ENCODE results near the gene EEIG1. TPM values are rescaled to one million over a fixed set of nuclear protein-coding genes. Genes with fewer than 3 reads are reported as not detected.

EEIG1 gene
- total RNA-seq, 4 donors from 2014 or later, result 43.1 to 85.8 (median 59.5) TPM

DNA sequence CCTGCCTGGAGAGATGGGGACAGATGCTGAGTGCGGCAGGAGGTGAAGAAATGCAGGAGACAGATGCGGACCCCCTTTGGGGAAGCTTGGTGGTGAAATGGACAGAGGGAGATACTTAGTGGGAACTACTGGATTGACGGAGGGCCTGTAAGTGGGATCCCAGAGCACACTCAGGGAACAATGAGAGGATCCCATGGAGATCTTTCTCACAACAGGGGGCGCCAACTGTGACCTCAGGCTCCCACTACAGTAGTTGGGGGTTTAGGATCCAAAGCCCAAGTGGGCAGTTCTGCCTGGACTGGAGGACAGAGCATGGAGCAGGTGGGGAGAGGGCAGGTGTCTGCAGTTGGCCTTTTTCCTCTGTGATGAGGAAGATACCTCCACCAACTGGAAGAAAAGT is 46.5 kb downstream of the EEIG1 start:
- peaks cover 59% of the 10 kb centered on the region for H3K4me1 ChIP-seq

GRCh38 chr9:127931092-127931881 is 49.5 kb downstream of the EEIG1 start:
- no peak for DNase-seq (ENCODE audit: low spot score in 2 of 2)
- Histone ChIP-seq H3K27ac (no peak overlapping the region), H3K4me3 (peak overlapping the region; percentile 55), H3K27me3 (peaks cover 2% of the 10 kb centered on the region), H3K9me3 (no peaks in the 10 kb centered on the region), H3K36me3 (peaks cover 5% of the 10 kb centered on the region), H3K4me1 (peaks cover 63% of the 10 kb centered on the region)
- 34% methylated on average over 17 of the region's 18 CpGs for WGBS
- TF ChIP-seq, protein P1, sequence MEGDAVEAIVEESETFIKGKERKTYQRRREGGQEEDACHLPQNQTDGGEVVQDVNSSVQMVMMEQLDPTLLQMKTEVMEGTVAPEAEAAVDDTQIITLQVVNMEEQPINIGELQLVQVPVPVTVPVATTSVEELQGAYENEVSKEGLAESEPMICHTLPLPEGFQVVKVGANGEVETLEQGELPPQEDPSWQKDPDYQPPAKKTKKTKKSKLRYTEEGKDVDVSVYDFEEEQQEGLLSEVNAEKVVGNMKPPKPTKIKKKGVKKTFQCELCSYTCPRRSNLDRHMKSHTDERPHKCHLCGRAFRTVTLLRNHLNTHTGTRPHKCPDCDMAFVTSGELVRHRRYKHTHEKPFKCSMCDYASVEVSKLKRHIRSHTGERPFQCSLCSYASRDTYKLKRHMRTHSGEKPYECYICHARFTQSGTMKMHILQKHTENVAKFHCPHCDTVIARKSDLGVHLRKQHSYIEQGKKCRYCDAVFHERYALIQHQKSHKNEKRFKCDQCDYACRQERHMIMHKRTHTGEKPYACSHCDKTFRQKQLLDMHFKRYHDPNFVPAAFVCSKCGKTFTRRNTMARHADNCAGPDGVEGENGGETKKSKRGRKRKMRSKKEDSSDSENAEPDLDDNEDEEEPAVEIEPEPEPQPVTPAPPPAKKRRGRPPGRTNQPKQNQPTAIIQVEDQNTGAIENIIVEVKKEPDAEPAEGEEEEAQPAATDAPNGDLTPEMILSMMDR (IDR thresholded peaks at IDR 0.05), result no peak
- TF ChIP-seq POLR2A (IDR thresholded peaks at IDR 0.05) (no peak), EP300 (IDR thresholded peaks at IDR 0.05) (no peak), POLR2AphosphoS5 (IDR thresholded peaks at IDR 0.05) (no peak)

More for the DNA sequence above, 46.5 kb downstream of the EEIG1 start:
- H3K27me3 ChIP-seq, result no peaks in the 10 kb centered on the region
- WGBS, result 83% methylated on average over 4 of the region's 4 CpGs
- TF ChIP-seq, protein P1 (IDR thresholded peaks at IDR 0.05), result no peak
- TF ChIP-seq POLR2AphosphoS5 (IDR thresholded peaks at IDR 0.05), result no peak
- no peak for TF ChIP-seq EP300 (IDR thresholded peaks at IDR 0.05)
- no peak for TF ChIP-seq POLR2A (IDR thresholded peaks at IDR 0.05)
- no peak overlapping the region for H3K27ac ChIP-seq
- H3K9me3 ChIP-seq, result no peaks in the 10 kb centered on the region
- peaks cover 5% of the 10 kb centered on the region for H3K36me3 ChIP-seq
- no peak for DNase-seq (ENCODE audit: low spot score in 2 of 2)
- no peak overlapping the region for H3K4me3 ChIP-seq

Other genes with a start within 250 kb of the EEIG1 start
- 10 to 100 TPM; 16.1 to 24.3 (median 19.3) TPM for gene TOR2A, start 245.7 kb downstream of the EEIG1 start, total RNA-seq
- gene SH2D3C, start 202.3 kb downstream of the EEIG1 start, total RNA-seq, result 1 to 10 TPM; 3.4 to 8.9 (median 6.1) TPM
- gene CDK9, start 195.0 kb downstream of the EEIG1 start, total RNA-seq, result 100 to 1,000 TPM in 1 of 4 donors, 10 to 100 TPM in 3; 57.2 to 119 (median 72.7) TPM
- gene FPGS, start 178.1 kb downstream of the EEIG1 start, total RNA-seq, result 10 to 100 TPM; 22.9 to 50.3 (median 28.3) TPM
- 10 to 100 TPM; 17.2 to 38.7 (median 31.2) TPM for gene ENG, start 126.3 kb downstream of the EEIG1 start, total RNA-seq
- 10 to 100 TPM; 22.6 to 36.0 (median 26.0) TPM for gene AK1, start 103.3 kb downstream of the EEIG1 start, total RNA-seq
- 10 to 100 TPM; 41.6 to 50.5 (median 47.0) TPM for gene ST6GALNAC6, start 81.4 kb downstream of the EEIG1 start, total RNA-seq
- 10 to 100 TPM; 14.6 to 25.2 (median 20.2) TPM for gene ST6GALNAC4, start 63.9 kb downstream of the EEIG1 start, total RNA-seq
- 10 to 100 TPM in 1 of 4 donors, 1 to 10 TPM in 3; 5.8 to 14.7 (median 9.2) TPM for gene PIP5KL1, start 50.2 kb downstream of the EEIG1 start, total RNA-seq
- gene DPM2, start 43.1 kb downstream of the EEIG1 start, total RNA-seq, result 10 to 100 TPM; 19.4 to 39.7 (median 30.6) TPM
- 10 to 100 TPM in 3 of 4 donors, 1 to 10 TPM in 1; 9.6 to 14.7 (median 12.6) TPM for gene NAIF1, start 86.3 kb upstream of the EEIG1 start, total RNA-seq
- gene SLC25A25, start 87.2 kb upstream of the EEIG1 start, total RNA-seq, result 100 to 1,000 TPM in 1 of 4 donors, 10 to 100 TPM in 3; 37.9 to 106 (median 66.5) TPM
- gene PTGES2, start 146.7 kb upstream of the EEIG1 start, total RNA-seq, result 10 to 100 TPM; 47.4 to 76.0 (median 55.9) TPM
- gene LCN2, start 168.5 kb upstream of the EEIG1 start, total RNA-seq, result 10 to 100 TPM in 2 of 4 donors, 1 to 10 TPM in 2; 6.0 to 45.7 (median 22.3) TPM
- gene BBLN, start 179.3 kb upstream of the EEIG1 start, total RNA-seq, result 100 to 1,000 TPM; 157 to 345 (median 224) TPM
- 100 to 1,000 TPM in 3 of 4 donors, 10 to 100 TPM in 1; 86.7 to 136 (median 115) TPM for gene CIZ1, start 210.6 kb upstream of the EEIG1 start, total RNA-seq
- gene DNM1, start 222.4 kb upstream of the EEIG1 start, total RNA-seq, result 10 to 100 TPM in 2 of 4 donors, 1 to 10 TPM in 2; 4.3 to 18.9 (median 10.1) TPM

All from suprapubic skin (tissue), 4 donors.